LNCAP (cell line): ENCODE results near the gene XRCC3.

Experiments
- CTCF ChIP-seq: fragments of 450-650 bp; IDR thresholded peaks from 2 replicates; pipeline ENCODE4 v1.5.1; 2017; ENCODE audit warnings: mild to moderate bottlenecking

The XRCC3 gene

DNA sequence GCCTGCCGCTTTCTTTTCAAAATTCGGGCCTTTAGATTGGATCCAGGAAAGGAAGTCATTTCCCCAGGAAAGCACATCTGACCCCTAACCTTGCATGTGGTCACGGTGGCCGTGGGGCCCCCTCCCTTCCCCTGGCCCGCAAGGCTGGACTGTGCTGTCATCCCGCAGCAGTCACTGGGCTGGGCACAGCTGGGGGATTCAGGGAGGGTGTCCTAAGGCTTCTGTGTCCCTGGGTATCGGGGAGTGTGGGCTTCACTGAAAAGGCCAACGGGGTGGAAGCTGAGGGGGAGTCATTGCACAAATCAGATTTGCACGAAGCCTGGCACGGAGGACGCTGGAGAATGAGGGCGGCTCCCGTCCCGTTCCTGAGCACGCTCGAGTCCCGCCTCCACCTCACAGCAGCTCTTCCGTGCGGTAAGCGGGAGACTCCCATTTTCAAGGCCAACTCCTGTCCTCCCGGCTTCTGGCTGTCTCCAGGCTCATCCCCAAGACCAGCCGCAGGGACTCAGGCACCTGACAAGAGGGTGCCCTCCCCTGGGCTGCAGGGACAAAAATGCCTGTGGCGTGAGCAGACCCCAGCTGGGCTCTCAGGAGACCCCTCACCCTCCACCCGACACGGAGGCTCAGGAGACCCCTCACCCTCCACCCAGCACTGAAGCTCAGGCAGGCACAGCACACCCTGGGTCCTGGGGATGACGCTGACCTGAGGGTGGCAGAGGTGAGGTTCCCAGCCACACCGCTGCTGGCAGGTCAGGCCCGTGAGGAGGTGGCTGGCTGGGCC is 9.6 kb downstream of the XRCC3 start:
- TF ChIP-seq CTCF = no peak

GRCh38 chr14:103705118-103705503 is 10.1 kb downstream of the XRCC3 start:
- TF ChIP-seq CTCF = no peak

DNA sequence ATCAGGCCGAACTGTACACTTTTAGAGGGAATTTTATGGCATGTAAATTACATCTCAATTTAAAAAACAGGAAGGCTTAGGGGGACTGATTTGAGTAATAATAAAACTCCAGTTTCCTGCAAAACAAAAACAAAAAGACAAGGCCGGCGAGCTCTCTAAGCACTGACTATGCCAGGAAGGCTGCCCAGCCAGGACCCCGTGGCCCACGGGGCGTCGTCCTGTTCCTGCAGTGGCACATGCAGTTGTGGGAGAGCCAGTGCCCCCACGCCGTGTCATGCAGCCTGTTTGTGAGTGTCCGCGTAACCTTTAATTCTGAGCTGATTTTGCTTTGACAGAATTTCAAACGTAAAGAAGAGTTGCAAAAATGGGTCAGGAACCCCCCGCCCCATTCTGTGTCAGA is 10.5 kb downstream of the XRCC3 start:
- no peak for TF ChIP-seq CTCF

DNA sequence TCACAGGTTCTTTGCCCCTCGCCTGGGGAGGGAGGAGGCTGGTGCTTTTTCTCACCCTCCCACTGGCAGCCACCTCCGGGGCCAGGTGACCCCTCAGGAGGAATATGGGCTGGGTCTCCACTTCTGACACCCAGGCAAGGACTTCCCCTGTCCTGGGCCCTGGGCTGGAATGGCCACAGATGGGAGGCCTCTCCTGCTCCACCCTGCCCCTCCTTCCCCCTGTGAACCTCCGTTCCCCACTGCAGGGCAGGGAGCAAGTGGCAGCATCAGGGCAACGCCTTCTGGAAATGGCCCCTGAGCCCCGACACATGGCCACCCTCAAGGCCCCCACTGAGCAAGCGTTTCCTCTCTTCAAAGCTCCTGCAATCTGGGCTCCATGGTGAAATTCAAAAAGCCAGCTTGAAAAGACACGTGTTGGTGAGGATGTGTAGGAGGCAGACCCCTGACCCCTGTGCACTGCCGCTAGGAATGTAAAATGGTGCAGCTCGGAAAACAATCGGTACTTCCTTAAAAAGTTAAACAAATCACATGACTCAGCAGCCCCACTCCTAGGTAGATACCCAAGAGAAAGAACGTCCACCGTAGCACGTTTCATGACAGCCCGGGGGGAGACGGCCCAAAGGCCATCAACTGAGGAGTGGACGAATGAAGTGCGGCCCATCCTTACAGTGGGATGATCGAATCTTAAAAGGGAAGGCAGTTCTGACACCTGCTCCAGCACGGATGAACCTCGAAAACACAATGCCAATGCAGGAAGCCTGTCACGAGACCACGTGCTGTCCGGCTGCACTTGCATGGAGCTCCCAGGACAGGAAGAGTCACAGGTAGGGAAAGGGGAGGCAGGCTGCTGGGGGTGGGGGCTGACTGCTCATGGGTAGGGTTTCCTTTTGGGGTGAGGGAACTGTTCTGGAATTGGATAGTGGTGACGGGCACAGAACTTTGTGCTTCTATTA is 11.5 kb downstream of the XRCC3 start:
- no peak for TF ChIP-seq CTCF

DNA sequence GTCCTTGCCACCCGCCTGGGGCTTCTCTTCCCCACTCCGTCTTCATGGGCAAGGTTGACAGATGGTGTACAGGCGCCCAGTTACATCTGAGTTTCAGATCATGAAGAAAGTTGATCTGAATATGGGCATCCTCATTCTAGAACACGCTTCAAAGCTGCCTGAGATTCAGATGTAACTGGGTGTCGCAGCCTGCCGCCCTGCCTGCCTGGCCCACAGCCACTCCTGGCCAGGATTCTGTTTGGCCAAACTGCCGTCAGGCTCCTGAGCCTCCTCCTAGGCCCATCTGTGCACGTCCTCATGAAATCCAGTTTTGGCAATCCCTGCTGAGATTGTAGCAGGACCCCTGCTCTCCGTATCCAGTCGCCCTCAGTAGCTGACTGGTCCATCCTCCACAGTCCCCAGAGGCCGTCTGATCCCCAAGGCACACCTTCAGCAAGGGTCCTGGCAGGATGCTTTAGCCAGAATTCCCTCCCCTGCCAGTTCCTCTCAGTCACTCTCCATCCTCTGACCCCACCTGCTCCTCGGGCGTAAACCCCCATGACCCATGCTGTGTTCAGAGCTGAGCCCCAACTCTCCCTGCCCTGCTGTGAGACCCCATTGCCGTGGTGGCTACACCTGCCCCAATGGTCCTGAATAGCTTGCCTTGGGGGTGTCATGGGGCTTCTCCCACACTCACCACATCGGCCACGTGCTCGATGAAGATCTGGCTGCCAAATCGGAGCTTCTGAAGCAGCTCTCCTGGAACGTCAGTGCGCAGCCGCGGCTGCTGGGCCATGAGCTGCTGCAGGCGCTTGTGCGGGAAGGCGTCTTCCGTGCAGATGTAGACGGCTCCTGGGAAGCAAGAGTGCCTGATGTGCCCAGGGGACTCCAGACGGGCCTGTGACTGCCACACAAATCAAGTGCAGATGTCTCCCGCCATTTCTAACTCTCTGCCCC is 12.5 kb downstream of the XRCC3 start:
- TF ChIP-seq CTCF = no peak

GRCh38 chr14:103702095-103702494 is 13.2 kb downstream of the XRCC3 start:
- TF ChIP-seq CTCF = no peak
